GM18867 (cell line): Measurements from ENCODE around the gene FHOD1.

Experiments used
- ATAC-seq: cut with Tn5 transposase; IDR thresholded peaks from one replicate; pipeline ENCODE4 v1.9.1; 2021; ENCODE audit warnings: mild to moderate bottlenecking, moderate library complexity; ENCODE audit not compliant: unreplicated experiment

The FHOD1 gene

GRCh38 chr16:67179421-67180080 is 67.7 kb downstream of the FHOD1 start:
- no peak for ATAC-seq
